Stimulated activated naive CD8-positive, alpha-beta T cell treated with anti-CD3 and anti-CD28 coated beads, Interleukin-15, Interleukin-2, amounts not matched to agents 100 ng/mL and 50 ng/mL, for 24 hours (primary cell): Measurements from ENCODE around the gene SLC16A8.
"Not testable (repeated sequence)": the region's sequence is repeated elsewhere in the genome, so short reads cannot be mapped to it uniquely, and the experiment has no call there.

Source experiments
- H3K27ac Mint-ChIP-seq: one replicate; pipeline ENCODE4 v1.8.0; 2021; ENCODE audit warnings: mild to moderate bottlenecking, mixed read lengths
- H3K27me3 Mint-ChIP-seq: one replicate; pipeline ENCODE4 v1.8.0; 2021; ENCODE audit warnings: mixed read lengths
- H3K36me3 Mint-ChIP-seq: one replicate; pipeline ENCODE4 v1.8.0; 2021; ENCODE audit warnings: low read depth, mixed read lengths
- H3K4me1 Mint-ChIP-seq: one replicate; pipeline ENCODE4 v1.8.0; 2021; ENCODE audit warnings: low read depth, mixed read lengths
- H3K4me3 Mint-ChIP-seq: one replicate; pipeline ENCODE4 v1.8.0; 2021; ENCODE audit warnings: mild to moderate bottlenecking, mixed read lengths
- H3K9me3 Mint-ChIP-seq: one replicate; pipeline ENCODE4 v1.8.0; 2021; ENCODE audit warnings: mixed read lengths

The SLC16A8 gene

DNA sequence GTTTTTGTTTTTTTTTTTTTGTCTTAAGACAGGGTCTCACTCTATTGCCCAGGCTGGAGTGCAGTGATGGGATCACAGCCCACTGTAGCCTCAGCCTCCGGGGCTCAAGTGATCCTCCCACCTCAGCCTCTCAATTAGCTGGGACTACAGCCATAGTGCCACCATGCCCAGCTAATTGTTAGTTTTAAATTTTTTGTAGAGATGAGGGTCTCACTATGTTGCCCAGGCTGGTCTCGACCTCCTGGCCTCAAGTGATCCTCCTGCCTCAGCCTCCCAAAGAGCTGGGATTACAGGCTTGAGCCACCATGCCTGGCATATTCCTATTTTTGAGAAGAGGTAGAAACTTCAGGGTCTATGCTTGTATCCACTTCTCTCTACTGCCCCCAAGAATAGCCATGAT lies 34.8 kb upstream of the SLC16A8 start:
- not testable (repeated sequence) for H3K4me1 Mint-ChIP-seq, H3K36me3 Mint-ChIP-seq, H3K27ac Mint-ChIP-seq, H3K9me3 Mint-ChIP-seq, H3K4me3 Mint-ChIP-seq, H3K27me3 Mint-ChIP-seq

DNA sequence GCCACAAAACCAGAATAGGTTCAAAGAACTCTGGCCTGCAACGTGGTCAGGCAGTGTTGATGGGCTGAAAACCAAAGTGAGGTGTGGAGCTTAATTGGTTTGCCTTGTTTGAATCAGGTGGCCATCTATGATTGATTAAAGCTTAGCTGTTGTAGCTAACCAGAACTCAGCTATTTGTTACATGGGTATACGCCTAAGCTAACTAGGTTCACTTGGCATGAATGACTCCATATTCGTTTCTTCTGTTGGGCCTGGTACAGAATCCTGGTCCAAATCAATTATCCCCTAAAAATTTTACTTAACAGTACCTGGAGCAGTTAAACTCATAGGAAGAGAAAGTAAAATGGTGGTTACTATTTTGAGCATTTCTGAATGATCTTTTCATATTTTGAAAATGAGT lies 34.2 kb upstream of the SLC16A8 start:
- H3K4me1 Mint-ChIP-seq = peaks cover 3% of the 10 kb centered on the region
- H3K9me3 Mint-ChIP-seq = no peaks in the 10 kb centered on the region
- H3K27me3 Mint-ChIP-seq = no peaks in the 10 kb centered on the region
- H3K4me3 Mint-ChIP-seq = no peak overlapping the region
- H3K36me3 Mint-ChIP-seq = peaks cover 4% of the 10 kb centered on the region
- H3K27ac Mint-ChIP-seq = no peak overlapping the region

DNA sequence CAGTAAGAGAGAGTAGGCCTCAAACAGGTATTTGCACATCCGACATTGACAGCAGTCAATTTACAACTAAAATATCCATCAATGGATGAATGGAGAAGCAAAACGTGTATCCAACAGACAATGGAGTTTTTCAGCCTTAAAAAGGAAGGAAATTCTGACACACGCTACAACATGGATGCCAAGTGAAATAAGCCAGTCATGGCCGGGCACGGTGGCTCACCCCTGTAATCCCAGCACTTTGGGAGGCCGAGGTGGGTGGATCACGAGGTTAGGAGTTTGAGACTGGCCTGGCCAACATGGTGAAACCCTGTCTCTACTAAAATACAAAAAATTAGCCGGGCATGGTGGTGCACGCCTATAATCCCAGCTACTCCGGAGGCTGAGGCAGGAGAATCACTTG lies 33.6 kb upstream of the SLC16A8 start:
- not testable (repeated sequence) for H3K9me3 Mint-ChIP-seq, H3K4me1 Mint-ChIP-seq, H3K36me3 Mint-ChIP-seq, H3K27ac Mint-ChIP-seq, H3K4me3 Mint-ChIP-seq, H3K27me3 Mint-ChIP-seq

- H3K4me1 Mint-ChIP-seq = peaks cover 3% of the 10 kb centered on the region
- H3K36me3 Mint-ChIP-seq = peaks cover 4% of the 10 kb centered on the region
- H3K9me3 Mint-ChIP-seq = no peaks in the 10 kb centered on the region
These were observed 31.6 kb upstream of the SLC16A8 start for GRCh38 chr22:38115423-38116205.

GRCh38 chr22:38114484-38115398 lies 30.8 kb upstream of the SLC16A8 start:
- H3K27me3 Mint-ChIP-seq = no peaks in the 10 kb centered on the region
- peaks cover 3% of the 10 kb centered on the region for H3K4me1 Mint-ChIP-seq
- no peak overlapping the region for H3K4me3 Mint-ChIP-seq
- H3K36me3 Mint-ChIP-seq = peaks cover 4% of the 10 kb centered on the region
- H3K9me3 Mint-ChIP-seq = no peaks in the 10 kb centered on the region
- H3K27ac Mint-ChIP-seq = no peak overlapping the region

More at GRCh38 chr22:38115423-38116205, 31.6 kb upstream of the SLC16A8 start:
- Mint-ChIP-seq H3K27ac (no peak overlapping the region), H3K27me3 (no peaks in the 10 kb centered on the region), H3K4me3 (no peak overlapping the region)

DNA sequence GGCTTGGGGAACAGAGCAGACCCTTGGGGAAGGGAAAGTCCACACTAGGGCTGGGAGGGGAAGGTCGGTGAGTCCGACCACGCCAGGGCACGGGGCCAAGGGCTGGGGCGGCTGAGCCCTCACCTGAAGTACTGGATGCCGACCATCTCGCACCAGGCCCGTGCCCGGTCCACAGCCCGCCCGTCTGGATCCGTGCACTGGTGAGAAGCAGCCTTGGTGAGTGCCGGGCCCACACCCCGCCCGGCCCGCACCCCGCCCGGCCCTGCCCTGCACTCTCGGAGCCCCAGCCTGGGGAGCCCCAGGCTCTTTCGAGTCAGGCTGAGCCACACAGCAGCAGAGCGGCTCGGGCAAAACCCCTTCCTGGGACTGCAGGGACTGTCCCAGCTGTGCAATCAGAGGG lies 28.4 kb upstream of the SLC16A8 start:
- H3K4me3 Mint-ChIP-seq = no peak overlapping the region
- H3K27ac Mint-ChIP-seq = no peak overlapping the region
- H3K27me3 Mint-ChIP-seq = no peaks in the 10 kb centered on the region
- H3K4me1 Mint-ChIP-seq = peaks cover 3% of the 10 kb centered on the region
- peaks cover 4% of the 10 kb centered on the region for H3K36me3 Mint-ChIP-seq
- H3K9me3 Mint-ChIP-seq = no peaks in the 10 kb centered on the region

DNA sequence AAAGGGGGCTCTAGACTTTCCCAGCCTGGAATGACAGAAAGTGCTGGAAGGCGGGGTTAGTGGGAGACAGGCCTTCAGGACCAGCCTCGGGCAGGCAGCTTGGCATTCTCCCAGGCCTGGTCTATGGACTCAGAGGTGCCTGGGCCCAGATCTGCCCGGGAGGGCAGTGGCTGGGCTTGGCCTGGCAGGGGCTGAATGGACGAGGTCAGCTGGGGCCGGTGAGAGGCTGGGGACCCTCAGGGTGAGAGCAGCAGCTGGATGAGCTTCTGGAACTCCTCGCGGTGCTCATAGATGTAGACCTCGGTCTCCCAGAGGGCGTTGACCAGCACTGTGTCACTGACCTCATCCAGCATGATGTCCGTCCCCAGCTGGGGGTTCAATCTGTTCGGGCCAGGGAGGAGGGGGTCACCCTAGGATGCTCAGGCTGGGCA lies 28.0 kb upstream of the SLC16A8 start:
- no peak overlapping the region for H3K4me3 Mint-ChIP-seq
- no peaks in the 10 kb centered on the region for H3K27me3 Mint-ChIP-seq
- peaks cover 4% of the 10 kb centered on the region for H3K36me3 Mint-ChIP-seq
- H3K4me1 Mint-ChIP-seq = peaks cover 3% of the 10 kb centered on the region
- no peak overlapping the region for H3K27ac Mint-ChIP-seq
- no peaks in the 10 kb centered on the region for H3K9me3 Mint-ChIP-seq

DNA sequence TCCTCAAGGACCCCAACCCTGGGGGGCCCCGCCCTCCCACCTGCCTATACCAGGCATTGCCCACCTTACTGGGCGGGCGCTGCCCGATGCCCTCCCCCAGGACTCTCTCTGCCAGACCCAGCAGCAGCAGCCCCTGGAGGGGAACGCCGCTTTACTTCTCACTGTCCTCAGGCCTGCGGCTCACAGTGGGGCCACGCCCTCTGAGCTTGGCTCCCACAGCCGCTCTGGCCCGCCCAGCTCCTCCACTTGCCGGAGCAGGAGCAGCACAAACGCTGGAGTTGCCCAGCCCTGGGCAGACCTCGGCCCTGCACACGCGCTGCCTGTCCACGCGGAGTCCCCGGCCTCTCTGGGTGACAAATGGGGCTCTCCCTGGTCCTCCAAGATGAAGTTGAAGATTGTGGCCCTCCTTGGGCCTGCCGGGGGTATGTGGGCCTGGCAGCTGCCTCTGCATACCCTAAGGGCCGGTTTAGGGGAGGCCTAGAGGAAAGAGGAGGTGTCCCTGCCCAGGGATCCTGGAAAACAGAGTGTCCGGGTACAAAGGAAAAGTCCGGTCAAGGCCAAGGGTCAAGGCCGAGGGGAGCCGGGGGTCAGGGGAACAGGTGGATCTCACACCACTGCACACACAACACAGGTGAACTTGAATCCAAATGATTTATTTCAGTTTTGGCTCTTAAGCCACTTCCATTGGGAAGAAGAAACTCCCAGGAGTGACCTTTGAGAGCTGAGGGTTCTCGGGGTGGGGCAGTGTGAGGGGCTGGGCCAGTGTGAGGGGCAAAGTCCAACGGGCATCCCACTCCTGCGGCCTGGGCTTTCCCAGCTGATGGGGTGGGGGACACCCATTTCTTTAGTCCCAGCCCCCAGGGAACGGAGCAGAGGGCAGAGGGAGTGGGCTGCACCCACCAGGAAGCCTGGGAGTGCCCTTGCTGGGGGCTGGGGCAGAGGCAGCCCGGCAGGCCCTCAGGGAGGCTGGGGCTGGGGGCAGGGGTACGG lies 27.2 kb upstream of the SLC16A8 start:
- H3K4me3 Mint-ChIP-seq = no peak overlapping the region
- H3K4me1 Mint-ChIP-seq = peaks cover 3% of the 10 kb centered on the region
- no peaks in the 10 kb centered on the region for H3K9me3 Mint-ChIP-seq
- no peak overlapping the region for H3K27ac Mint-ChIP-seq
- peaks cover 4% of the 10 kb centered on the region for H3K36me3 Mint-ChIP-seq
- no peaks in the 10 kb centered on the region for H3K27me3 Mint-ChIP-seq

DNA sequence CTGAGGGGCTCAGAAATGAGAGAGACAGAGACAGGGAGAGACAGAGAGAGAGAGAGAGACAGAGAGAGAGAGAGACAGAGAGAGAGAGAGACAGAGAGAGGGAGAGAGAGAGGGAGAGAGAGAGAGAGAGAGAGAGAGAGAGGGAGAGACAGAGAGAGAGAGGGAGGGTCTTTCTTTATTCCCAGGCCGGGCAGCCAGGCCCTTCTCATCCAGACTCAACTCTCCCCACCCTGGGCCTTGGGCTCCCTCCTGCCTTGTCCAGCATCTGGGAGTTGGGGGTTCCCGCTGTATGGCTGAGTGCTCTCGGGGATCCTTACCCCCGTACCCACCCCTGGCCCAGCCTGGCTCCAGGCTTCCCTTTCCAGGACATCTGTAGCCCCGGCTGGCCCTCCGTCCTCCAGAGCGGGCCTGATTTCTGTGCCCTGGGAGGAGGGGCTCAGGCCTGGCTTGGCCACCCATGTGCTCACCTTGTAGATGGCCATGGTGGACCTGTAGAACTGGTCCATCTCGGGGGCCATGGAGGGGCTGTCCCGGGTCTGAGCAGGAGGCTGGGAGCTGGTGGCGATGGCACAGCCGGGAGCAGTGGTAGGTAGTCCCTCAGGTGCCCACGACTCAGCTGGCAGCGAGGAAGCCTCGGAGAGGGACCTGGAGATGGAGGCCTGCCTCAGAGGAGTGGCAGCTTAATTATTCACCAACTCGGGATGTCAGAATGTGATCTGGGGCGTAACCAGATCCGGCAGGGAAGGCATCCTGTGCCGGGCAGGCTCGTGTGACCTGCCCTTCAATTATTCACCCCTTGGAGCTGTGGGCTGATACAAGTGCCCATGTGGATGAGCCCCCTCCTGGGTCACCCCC lies 26.3 kb upstream of the SLC16A8 start, which contains the start of gene BAIAP2L2:
Gene BAIAP2L2, minus strand, starts transcription at position 677 of the 855 bp plus-strand sequence. Its CDS starts 159 bp downstream, at position 518.
- Mint-ChIP-seq H3K4me3 (no peak within 1 kb of the TSS), H3K27ac (peak within 1 kb of the TSS; percentile 55), H3K27me3 (no peaks in the 10 kb centered on the region), H3K4me1 (peaks cover 3% of the 10 kb centered on the region), H3K36me3 (peaks cover 4% of the 10 kb centered on the region), H3K9me3 (no peaks in the 10 kb centered on the region)

DNA sequence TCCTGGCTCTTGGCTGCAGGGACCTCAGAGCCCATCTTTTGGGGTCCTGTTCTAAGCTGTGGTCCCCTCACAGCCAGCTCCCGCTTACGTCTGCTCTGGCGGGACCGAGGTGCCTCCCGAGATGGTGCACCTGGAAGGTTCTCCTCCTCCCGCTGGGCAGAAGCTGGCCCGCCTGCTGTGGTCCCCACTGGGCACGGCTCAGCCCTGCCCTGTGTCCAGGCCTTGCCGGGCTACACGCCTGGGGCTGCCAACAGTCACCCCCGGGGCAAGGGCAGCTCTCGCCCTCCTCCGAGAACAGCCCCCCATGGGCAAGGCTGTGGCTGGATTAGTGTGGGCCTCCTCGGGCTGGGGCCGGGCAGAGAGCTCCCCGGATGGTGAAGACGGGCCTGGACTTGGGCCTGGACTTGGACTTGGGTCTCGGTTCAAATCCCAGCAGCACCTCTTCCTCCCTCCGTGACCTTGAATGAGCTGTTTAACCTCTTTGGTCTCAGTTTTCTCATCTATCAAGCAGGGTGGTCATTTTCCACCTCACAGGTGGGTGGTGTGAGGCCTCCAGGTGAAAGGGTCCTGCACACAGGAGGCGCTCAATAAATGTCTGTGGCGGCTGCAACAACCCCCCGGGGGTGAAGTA lies 25.5 kb upstream of the SLC16A8 start:
- H3K4me1 Mint-ChIP-seq = peaks cover 7% of the 10 kb centered on the region
- H3K9me3 Mint-ChIP-seq = no peaks in the 10 kb centered on the region
- peak overlapping the region; percentile 55 for H3K27ac Mint-ChIP-seq
- H3K4me3 Mint-ChIP-seq = no peak overlapping the region
- H3K27me3 Mint-ChIP-seq = no peaks in the 10 kb centered on the region
- H3K36me3 Mint-ChIP-seq = peaks cover 4% of the 10 kb centered on the region

- H3K27ac Mint-ChIP-seq = no peak overlapping the region
- H3K9me3 Mint-ChIP-seq = no peaks in the 10 kb centered on the region
- H3K27me3 Mint-ChIP-seq = no peaks in the 10 kb centered on the region
- H3K4me1 Mint-ChIP-seq = peaks cover 8% of the 10 kb centered on the region
- H3K36me3 Mint-ChIP-seq = peaks cover 4% of the 10 kb centered on the region
- H3K4me3 Mint-ChIP-seq = no peak overlapping the region
These were observed 24.8 kb upstream of the SLC16A8 start for GRCh38 chr22:38108561-38109319.

- Mint-ChIP-seq H3K4me1 (peaks cover 8% of the 10 kb centered on the region), H3K27me3 (no peaks in the 10 kb centered on the region), H3K36me3 (no peaks in the 10 kb centered on the region), H3K4me3 (no peak overlapping the region), H3K9me3 (no peaks in the 10 kb centered on the region), H3K27ac (no peak overlapping the region)
These were observed 23.9 kb upstream of the SLC16A8 start for GRCh38 chr22:38107692-38108515.
